ENCODE data around the gene PPM1D.
"Not testable (repeated sequence)": the region's sequence is repeated elsewhere in the genome, so short reads cannot be mapped to it uniquely, and the experiment has no call there.

The PPM1D gene

GRCh38 chr17:60599620-60600489 is at the start of gene PPM1D:
Gene PPM1D (plus strand): TSS chr17:60600193. CDS start chr17:60600415, 222 bp downstream.
- peak; percentile 98 for DNase-seq (ENCODE audit: low read depth)
- H3K4me3 ChIP-seq (ENCODE audit: low read depth, low read length): peak within 1 kb of the TSS; percentile 98
- TF ChIP-seq MYC (IDR thresholded peaks at IDR 0.05; ENCODE audit: low read depth, low read length) (peak; percentile 26; the same call in 1 of the 2 replicates), POLR2A (IDR thresholded peaks at IDR 0.05; ENCODE audit: extremely low read depth, insufficient read length) (peak; percentile 85), CTCF (IDR thresholded peaks at IDR 0.05; ENCODE audit: low read depth, low read length) (no peak), MAX (IDR thresholded peaks at IDR 0.05; ENCODE audit: low read depth, low read length) (peak; percentile 39; the same call in 1 of the 2 replicates)

GRCh38 chr17:60552255-60552654 is 47.7 kb upstream of the PPM1D start:
- not testable (repeated sequence) for DNase-seq (ENCODE audit: low read depth)

GRCh38 chr17:60554377-60554788 is 45.6 kb upstream of the PPM1D start:
- no peak overlapping the region for H3K4me3 ChIP-seq (ENCODE audit: low read depth, low read length)
- TF ChIP-seq POLR2A (IDR thresholded peaks at IDR 0.05; ENCODE audit: extremely low read depth, insufficient read length) (no peak), MAX (IDR thresholded peaks at IDR 0.05; ENCODE audit: low read depth, low read length) (no peak), CTCF (IDR thresholded peaks at IDR 0.05; ENCODE audit: low read depth, low read length) (no peak)
- DNase-seq (ENCODE audit: low read depth): no peak

More at GRCh38 chr17:60552255-60552654, 47.7 kb upstream of the PPM1D start:
- H3K4me3 ChIP-seq (ENCODE audit: low read depth, low read length): not testable (repeated sequence)

GRCh38 chr17:60555786-60556185 is 44.2 kb upstream of the PPM1D start:
- no peak for TF ChIP-seq MYC (IDR thresholded peaks at IDR 0.05; ENCODE audit: low read depth, low read length)
- TF ChIP-seq CTCF (IDR thresholded peaks at IDR 0.05; ENCODE audit: low read depth, low read length): no peak
- no peak for TF ChIP-seq POLR2A (IDR thresholded peaks at IDR 0.05; ENCODE audit: extremely low read depth, insufficient read length)
- no peak for TF ChIP-seq MAX (IDR thresholded peaks at IDR 0.05; ENCODE audit: low read depth, low read length)
- DNase-seq (ENCODE audit: low read depth): no peak
- H3K4me3 ChIP-seq (ENCODE audit: low read depth, low read length): no peak overlapping the region

GRCh38 chr17:60557805-60558204 is 42.2 kb upstream of the PPM1D start:
- peak; percentile 12 for DNase-seq (ENCODE audit: low read depth)
- TF ChIP-seq MAX (IDR thresholded peaks at IDR 0.05; ENCODE audit: low read depth, low read length): no peak
- TF ChIP-seq MYC (IDR thresholded peaks at IDR 0.05; ENCODE audit: low read depth, low read length): no peak
- TF ChIP-seq CTCF (IDR thresholded peaks at IDR 0.05; ENCODE audit: low read depth, low read length): no peak
- no peak for TF ChIP-seq POLR2A (IDR thresholded peaks at IDR 0.05; ENCODE audit: extremely low read depth, insufficient read length)
- H3K4me3 ChIP-seq (ENCODE audit: low read depth, low read length): no peak overlapping the region

- H3K4me3 ChIP-seq (ENCODE audit: low read depth, low read length): no peak overlapping the region
- DNase-seq (ENCODE audit: low read depth): no peak
- TF ChIP-seq MAX (IDR thresholded peaks at IDR 0.05; ENCODE audit: low read depth, low read length) (no peak), POLR2A (IDR thresholded peaks at IDR 0.05; ENCODE audit: extremely low read depth, insufficient read length) (no peak), MYC (IDR thresholded peaks at IDR 0.05; ENCODE audit: low read depth, low read length) (no peak), CTCF (IDR thresholded peaks at IDR 0.05; ENCODE audit: low read depth, low read length) (no peak)
Measured at GRCh38 chr17:60559659-60559994, 40.4 kb upstream of the PPM1D start.
